ENCODE results near the gene CNPY1.

DNA sequence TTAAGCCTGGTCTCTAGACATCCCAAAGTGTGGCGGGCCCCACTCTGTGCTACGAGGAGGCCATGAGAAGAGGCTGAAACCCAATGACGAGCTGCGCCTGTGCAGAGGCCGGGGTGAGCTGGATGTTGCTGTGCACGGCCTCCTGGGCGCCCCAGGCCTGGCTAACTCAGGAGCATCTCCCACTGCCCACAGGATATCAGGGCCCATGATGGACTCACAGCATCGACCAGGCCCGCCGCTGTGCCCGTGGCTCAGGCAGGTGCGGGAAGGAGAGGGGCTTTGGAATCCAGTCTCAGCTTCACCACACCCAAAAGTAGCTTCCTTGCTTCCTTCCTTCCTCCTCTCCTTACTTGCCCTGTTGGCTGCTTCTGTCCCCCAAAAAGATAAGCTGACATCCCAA lies 4.6 kb upstream of the CNPY1 start:
- no peak for TF ChIP-seq CTCF (IDR thresholded peaks at IDR 0.05; ENCODE audit: low read length)
- no peak for TF ChIP-seq EZH2 (IDR thresholded peaks at IDR 0.05; ENCODE audit: borderline replicate concordance, low read length)

Data from OCI-LY1 (cell line).